Cerebellar cortex (tissue), 1 donor: ENCODE data around the gene GATB.

ENCODE experiments used
- DNase-seq: peaks from one replicate; pipeline ENCODE4 v3.0.0-alpha.2; 2015; ENCODE audit warnings: low spot score

GATB gene

DNA sequence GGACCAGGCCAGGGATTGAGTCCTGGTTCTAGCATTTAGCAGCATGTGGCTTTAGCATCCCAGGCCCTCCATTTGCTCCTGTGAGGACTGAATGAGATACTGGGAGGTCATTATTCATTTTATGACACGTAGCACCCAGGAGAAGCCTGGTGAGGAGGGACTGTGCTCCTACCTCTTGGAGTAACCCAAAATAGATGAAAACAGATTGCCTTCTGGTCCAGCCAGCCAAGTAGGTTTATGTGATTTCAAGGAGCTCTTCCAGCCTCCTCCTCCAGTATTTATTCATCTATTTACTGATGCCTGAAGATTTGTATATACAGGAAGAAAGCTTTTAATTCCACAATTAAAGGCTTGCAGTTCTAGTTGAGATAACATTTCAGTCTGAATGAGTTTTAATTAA, 109.3 kb downstream of the GATB start:
- peak; percentile 66 for DNase-seq

DNA sequence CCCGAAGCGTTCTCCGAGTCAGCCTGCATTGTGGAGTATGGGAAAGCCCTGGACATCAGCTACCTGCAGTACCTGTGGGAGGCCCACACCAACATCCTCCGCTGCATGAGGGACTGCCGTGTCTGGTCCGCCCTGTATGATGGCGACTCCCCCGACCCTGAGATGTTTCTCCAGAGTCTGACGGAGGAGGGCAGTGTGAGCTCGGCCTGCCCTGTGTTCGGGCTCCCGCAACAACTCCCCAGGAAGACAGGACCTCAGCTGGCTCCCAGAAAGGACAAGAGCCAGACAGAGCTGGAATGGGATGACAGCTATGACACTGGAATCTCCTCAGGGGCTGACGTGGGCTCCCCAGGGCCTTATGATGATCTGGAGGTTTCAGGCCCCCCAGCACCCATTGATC, 111.3 kb downstream of the GATB start:
- no peak for DNase-seq

DNA sequence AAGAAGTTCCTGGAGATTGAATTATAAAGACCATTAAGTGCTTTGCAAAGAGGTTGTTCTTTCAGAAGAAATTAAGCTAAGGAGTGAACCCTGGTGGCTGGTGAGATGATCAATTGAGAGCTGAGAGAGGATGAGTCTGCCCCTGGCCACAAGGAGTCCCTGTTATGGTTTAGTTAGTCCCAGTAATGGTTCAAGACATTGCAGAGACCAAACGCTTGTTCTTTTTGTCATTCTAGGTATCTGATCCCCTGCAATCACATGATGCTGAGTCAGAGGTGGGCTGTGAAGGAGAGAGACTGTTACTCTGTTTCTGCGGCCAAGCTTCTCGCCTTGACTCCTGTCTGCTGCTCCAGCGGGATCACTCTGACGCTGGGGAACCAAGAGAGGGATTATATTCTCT, 114.5 kb downstream of the GATB start:
- no peak for DNase-seq

DNA sequence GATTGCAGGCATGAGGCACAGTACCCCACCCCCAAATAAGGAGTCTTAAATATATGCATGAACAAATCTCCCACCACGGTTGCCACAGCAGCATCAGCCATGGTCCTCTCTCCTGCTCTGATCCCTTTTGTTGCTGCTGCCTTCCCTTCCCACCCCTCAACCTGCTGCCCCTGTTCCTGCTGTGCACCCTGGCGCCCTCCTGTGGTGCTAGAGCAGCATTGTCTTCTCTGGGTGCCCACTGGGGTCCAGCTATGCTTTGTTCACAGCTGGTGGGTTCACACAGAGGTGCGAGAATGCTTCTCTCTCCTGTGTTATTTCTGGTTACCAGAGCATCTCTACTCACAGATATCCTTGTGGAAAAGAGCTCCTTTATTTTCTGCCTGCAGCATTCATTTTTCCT, 116.2 kb downstream of the GATB start:
- DNase-seq = peak; percentile 43

DNA sequence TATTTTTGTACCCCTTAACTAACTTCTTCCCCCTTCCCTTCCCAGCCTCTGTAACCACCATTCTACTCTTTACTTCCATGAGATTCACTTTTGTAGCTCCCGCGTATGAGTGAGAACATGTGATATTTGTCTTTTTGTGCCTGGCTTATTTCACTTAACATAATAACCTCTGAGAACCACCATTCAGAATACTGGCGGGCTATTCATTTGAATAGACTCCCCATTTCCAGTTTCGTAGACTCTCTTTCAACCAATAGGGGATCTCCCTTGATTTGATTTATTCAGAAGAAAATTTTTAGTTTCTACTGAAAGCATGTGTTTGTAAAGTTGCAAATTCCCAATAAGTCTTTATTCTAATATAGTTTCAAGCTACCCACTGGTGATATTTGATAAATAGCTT, 117.2 kb downstream of the GATB start:
- DNase-seq = no peak

DNA sequence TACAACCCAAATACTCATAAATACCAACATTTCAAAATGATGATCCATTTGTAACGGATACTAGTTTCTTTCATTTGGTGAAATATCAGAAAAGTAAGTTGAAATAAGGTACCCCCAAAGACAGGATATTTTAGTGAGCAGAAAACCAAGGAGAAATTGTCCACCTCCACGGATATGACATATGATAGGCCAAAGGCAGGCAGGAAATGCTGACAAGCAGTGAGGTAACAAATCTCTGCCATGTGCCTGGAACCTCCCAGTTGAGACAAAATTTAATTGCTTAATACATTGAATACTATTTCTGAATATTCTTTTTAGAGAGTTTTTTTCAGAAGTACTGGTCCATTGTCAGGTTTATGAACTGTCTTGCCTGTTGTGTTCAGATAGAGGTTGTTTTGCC, 118.8 kb downstream of the GATB start:
- DNase-seq = no peak

DNA sequence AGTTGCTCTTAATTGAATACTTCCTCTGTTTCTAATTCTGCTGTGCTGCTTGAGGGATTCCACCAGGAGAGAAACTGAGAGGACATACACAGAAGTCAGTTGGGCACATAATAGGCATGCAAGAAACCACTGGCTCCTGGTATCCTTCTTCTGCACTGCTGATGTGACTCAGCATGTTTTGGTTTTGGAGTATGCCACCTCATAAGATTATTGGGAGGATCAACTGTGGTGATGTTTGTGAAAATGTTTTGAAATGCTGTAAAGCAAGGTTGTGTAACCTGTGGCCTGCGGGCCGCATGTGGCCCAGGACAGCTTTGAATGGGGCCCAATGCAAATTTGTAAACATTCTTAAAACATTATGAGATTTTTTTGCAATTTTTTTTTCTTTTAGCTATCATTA, 119.6 kb downstream of the GATB start:
- no peak for DNase-seq

DNA sequence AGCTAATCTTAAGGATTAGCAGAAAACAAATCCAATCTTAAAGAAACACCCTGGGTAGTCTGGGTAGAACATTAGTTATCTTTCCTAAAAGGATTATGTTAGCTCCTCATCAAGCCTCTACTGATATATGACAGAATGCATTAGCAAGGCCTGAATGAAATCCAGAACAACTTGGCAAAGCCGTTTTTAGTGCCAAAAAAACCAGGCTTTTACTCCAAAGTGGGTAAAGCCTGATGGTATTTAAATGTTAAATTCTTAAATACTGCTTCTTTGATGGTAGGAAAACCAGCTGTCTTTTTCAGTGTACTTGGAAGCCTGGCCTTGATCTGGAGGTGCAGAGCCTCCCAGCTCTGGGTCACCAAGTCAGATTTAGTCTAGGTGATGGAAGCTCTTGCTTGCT, 120.4 kb downstream of the GATB start:
- DNase-seq = no peak

DNA sequence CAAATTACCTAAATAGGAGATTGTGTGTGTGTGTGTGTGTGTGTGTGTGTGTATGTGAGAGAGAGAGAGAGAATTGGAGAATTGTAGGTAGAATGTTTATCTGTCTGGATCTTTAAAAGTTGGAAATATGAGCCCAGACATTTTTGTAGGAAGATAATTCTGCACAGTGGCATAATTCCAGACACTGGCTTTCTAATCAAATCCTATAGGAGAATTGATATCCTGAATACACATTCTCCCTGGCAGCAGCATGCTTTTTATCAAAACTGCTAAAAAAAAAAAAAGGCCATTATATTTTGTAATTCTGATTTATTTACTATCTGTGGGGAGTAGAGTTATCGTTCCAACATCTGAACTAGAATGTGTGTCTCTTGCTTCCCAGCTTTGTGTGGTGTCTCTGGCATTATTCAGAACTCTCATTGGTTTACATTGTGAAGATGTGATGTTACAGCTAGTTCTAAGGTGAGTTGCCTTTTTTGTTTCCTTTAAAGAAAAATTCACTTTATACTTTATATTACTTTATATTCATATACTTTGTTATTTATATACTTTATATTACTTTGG, 122.4 kb downstream of the GATB start:
- DNase-seq = no peak

DNA sequence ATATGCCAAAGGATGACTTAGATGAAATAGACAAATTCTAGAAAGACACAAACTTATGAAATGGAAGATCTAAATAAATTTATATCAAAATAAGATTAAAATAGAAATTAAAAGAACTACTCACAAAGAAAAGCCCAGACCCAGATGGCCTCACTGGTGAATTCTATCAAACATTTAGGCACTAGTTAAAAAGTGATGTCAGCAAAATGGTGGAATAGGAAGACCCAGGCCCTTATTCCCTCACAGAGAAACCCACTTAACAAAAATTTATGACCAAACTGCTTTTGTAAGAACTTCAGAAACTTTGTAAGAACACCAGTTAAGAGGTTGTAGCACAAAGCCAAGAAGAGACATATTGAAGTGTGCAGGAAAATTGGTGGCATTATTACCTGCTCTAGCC, 129.5 kb downstream of the GATB start:
- DNase-seq = no peak

DNA sequence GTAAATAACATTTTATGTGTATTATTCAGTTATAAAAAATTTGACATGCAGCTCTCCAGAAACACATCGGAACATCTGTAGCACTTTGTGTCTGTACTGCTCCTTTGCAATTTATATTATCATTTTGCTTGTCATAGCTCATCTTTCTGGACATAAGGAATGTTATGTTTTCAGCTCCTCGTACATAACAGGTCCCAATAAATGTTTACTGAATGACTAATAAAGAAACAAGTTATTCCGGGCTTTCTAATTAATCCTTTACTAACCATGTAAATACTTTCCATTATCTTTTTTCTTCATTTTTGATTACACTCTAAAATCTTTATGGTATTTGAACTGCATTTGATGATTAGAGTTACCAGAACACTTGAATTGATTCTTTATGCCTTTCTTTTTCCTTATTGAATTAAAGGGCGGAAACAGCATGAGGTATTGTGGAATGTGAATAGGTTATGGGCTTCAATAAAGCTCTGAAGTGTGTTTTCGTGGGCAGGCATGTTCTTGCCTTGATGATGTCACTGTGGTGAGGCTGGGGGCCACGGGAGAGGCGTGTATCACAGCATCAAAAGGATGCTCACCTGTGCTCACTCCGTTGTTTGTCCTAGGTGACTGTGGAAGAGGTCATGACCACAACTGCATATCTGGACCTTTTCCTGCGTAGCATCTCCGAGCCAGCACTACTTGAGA, 131.6 kb downstream of the GATB start:
- DNase-seq = no peak

DNA sequence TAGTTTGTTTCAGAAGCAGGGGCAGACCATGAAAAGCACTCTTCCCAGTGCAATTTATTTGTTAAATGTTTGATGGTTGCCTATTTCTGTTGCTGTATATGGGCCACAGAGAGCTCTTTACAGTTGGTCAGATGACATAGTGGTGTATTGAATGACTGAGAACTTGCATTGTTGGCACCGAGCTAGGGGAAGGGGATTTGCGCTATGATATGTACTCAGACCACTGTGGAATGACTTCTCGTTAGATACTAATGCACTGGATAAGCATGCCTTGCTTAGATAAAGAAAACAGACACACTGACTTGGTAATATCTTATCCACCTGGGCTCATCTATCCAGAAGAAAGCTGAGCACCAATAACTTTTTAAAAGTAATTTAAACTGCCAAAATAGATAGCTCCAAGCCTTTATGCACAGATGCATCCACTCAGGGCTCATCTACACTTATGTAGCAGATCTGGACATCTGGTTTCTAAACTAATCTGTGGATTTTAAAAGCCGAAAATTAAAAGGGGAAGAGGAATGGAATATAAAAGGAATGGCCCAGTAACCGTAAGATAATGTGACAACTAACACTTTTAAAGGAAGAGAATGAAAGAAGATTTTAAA, 132.7 kb downstream of the GATB start:
- no peak for DNase-seq

DNA sequence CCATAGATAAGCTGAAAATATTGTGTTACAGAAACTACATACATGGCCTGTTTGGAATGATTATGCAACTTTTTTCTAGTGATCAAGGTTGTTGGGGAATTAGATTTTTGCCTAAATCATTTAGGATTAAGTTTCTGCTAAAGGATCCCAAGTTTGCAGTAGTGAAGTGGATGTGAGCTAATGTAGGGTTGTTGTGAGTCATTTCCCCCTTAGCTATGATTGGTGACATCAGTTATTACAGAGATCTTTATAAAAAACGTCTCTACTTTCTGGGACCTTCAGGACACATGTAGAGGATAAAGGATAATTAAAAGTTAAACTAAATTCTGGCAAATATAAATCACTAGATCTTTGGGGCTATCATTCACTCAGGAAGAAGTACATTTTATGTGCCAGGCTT, 133.3 kb downstream of the GATB start:
- no peak for DNase-seq

DNA sequence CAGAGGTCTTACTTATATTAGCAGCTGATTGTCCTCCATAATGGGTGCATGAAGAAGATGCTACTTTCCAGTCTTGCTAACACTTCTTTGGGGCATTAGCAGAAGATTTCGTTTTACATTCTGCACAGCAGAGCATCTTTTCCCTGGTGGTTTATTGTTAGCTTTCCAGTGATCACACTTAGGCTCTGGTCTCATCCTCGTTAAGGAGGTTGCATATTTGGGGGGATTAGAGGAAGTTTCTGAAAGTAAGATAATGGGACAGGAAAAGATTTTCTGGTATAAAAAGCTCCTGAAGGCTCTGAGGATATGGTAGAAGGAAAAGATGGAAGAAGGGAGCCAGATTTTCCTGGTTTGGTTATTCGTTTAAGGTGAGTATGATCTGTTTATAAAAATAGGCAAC, 134.1 kb downstream of the GATB start:
- no peak for DNase-seq

DNA sequence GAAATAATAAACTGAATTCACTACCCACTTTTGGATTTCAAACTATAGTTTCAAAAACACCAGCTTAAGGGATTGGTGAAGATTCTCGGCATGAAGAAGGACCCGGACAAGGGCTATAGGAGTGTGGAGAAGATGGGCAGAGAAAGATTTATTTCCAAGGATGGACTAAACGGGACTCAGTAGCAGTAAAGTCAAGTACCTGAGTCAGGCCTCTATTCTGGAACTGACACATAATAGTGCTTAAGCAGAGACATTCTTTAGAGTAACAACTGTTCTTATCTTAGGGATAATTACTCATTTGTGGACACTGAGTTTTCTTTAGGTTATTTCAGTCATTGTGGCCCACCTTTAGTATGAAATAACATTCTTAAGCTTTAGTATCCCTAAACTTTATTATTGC, 134.6 kb downstream of the GATB start:
- DNase-seq = no peak

DNA sequence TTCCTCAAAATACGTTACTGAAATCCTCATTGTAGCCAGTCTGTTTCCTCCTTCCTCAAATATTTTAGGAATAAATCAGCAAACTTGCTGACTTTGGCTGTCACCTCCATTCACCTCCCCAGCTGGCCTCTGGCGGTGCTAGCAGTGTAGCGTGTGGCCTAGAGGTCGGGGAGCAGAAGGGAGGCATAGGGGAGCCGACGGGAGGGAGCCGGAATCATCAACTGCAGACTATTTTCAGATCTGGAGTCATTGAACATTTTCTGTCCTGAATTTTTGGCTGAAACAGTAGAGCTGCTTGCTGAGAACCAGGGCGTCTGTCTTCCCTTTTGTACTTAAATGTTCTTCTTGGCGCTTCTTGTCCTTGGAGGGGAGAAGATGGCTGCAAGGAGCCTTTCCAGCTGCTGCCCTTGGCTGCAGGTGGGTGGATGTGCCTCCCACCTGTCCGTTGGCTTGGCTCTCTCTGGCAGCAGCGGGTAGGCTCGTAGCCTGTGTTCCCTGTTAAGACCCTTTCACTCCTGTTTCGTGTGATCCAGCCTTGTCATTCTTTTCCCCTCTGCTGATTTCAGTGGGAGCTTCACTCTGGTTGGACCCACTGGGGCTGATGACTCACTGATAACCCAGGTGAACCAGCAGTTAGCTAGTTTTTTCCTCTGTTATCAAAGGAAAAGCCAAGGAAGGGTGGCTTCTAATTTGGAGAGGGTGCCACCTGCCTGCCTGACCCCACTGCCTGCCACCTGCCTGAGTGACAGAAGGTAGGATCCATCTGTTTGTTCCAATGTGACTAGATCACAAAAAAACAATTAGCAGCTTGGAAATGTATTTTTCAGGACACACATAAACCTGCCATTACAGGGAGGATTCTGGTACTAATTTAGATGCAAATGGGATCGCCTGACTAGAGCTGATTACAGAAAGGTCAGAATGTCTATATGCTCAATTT, 135.9 kb downstream of the GATB start:
- DNase-seq = peak; percentile 96
